Endothelial cell of umbilical vein (primary cell): ENCODE measurements around the gene DAD1. TPM values are rescaled to one million over a fixed set of nuclear protein-coding genes. Genes with fewer than 3 reads are reported as not detected.

Experiments
- BruUV-seq: library from RNA; stranded (reverse); fragments of 400-500 nt; replicated peaks from 2 replicates; lab custom pipeline; 2021; lab: Mats Ljungman, UMichigan
- CTCF ChIA-PET: fragments of 300-600, 350-600 bp; sonication (Branson Sonifier 250); formaldehyde crosslinking; loops from one replicate; lab custom pipeline; 2021; ENCODE audit warnings: antibody characterized with exemption, inconsistent platforms; lab: Charles Lee
- POLR2A ChIA-PET: fragments of 300-600, 350-600 bp; sonication (Branson Sonifier 250); formaldehyde crosslinking; loops from one replicate; lab custom pipeline; 2021; ENCODE audit warnings: antibody characterized with exemption, inconsistent platforms; lab: Charles Lee
- DNase-seq: peaks from one replicate; pipeline ENCODE4 v3.0.0-alpha.2; 2011; ENCODE audit warnings: low read depth, low spot score
- FAIRE-seq: peaks from 2 replicates; lab custom pipeline; 2011; peaks lifted over from hg19 to GRCh38; lab: Jason Lieb, UNC
- H2AFZ ChIP-seq: 2 replicates; pipeline ENCODE4 v1.6.0; 2012; ENCODE audit warnings: low read depth, low read length, control low read depth, inconsistent platforms
- H3K27ac ChIP-seq: 2 replicates; pipeline ENCODE4 v1.5.1; 2011; ENCODE audit warnings: low read depth, mild to moderate bottlenecking, control low read depth, low read length, moderate library complexity; ENCODE audit not compliant: insufficient read depth
- H3K27me3 ChIP-seq, 2 experiments: 2 replicates each; pipeline versions ENCODE4 v1.6.0 to v1.6.1; 2011; ENCODE audit warnings: low read length in 2 of 2, mixed read lengths in 1 of 2; ENCODE audit not compliant: control insufficient read depth in 2 of 2, insufficient read depth in 2 of 2
- H3K36me3 ChIP-seq, 2 experiments: 2 replicates in 1 of 2; 3 replicates in 1 of 2; pipeline ENCODE4 v1.5.1; 2011; ENCODE audit warnings: low read length in 2 of 2, mild to moderate bottlenecking in 1 of 2, moderate library complexity in 1 of 2; ENCODE audit not compliant: control insufficient read depth in 2 of 2, insufficient read depth in 2 of 2; ENCODE audit errors: extremely low read depth in 1 of 2
- H3K4me1 ChIP-seq: 3 replicates; pipeline ENCODE4 v1.5.1; 2011; ENCODE audit warnings: mild to moderate bottlenecking, low read length; ENCODE audit not compliant: control insufficient read depth, insufficient read depth; ENCODE audit errors: extremely low read depth
- H3K4me2 ChIP-seq: 2 replicates; pipeline ENCODE4 v1.6.1; 2011; ENCODE audit warnings: low read length, control low read depth, mixed read lengths; ENCODE audit not compliant: insufficient read depth
- H3K4me3 ChIP-seq, 3 experiments: fragments of 200-600 bp in 1 of 3; sonication (generic), shearing (Covaris generic) in 1 of 3; replicated peaks in 1 of 3; 2 replicates each; pipeline ENCODE4 v1.5.1; 2011 to 2016; ENCODE audit warnings: control low read depth in 3 of 3, low read length in 3 of 3, mild to moderate bottlenecking in 2 of 3, inconsistent platforms in 1 of 3, low read depth in 1 of 3, moderate library complexity in 1 of 3; ENCODE audit not compliant: insufficient read depth in 1 of 3
- H3K79me2 ChIP-seq: 2 replicates; pipeline ENCODE4 v1.6.0; 2012; ENCODE audit warnings: low read length, inconsistent platforms; ENCODE audit not compliant: control insufficient read depth, insufficient read depth
- H3K9ac ChIP-seq: replicated peaks from 2 replicates; pipeline ENCODE3; 2011; ENCODE audit warnings: low read length, control low read depth; ENCODE audit not compliant: insufficient read depth; ENCODE audit errors: extremely low read depth
- H3K9me1 ChIP-seq: replicated peaks from 3 replicates; pipeline ENCODE4 v1.6.0; 2011; ENCODE audit warnings: mild to moderate bottlenecking, low read length; ENCODE audit not compliant: control insufficient read depth, insufficient read depth; ENCODE audit errors: extremely low read depth
- H3K9me3 ChIP-seq: replicated peaks from 2 replicates; pipeline ENCODE4 v1.5.1; 2012; ENCODE audit warnings: low read length, inconsistent platforms; ENCODE audit not compliant: control insufficient read depth, insufficient read depth
- H4K20me1 ChIP-seq: replicated peaks from 2 replicates; pipeline ENCODE3; 2011; ENCODE audit warnings: mild to moderate bottlenecking, low read length; ENCODE audit not compliant: control insufficient read depth, insufficient read depth; ENCODE audit errors: extremely low read depth
- CTCF ChIP-seq, 2 donors: IDR thresholded peaks; 1 replicate in 1 of 2; 2 replicates in 1 of 2; pipeline ENCODE4 v1.5.1; 2011; ENCODE audit warnings: low read length in 2 of 2, mild to moderate bottlenecking in 2 of 2, moderate library complexity in 2 of 2, control low read depth in 1 of 2, inconsistent platforms in 1 of 2, low read depth in 1 of 2; ENCODE audit not compliant: insufficient read depth in 1 of 2; ENCODE audit errors: extremely low read depth in 1 of 2
- EZH2 ChIP-seq: IDR thresholded peaks from 2 replicates; pipeline ENCODE4 v1.6.1; 2012; ENCODE audit warnings: borderline replicate concordance, low read depth, mild to moderate bottlenecking, moderate library complexity, low read length, inconsistent platforms; ENCODE audit not compliant: severe bottlenecking
- FOS ChIP-seq: IDR thresholded peaks from 2 replicates; pipeline ENCODE4 v1.6.1; 2011; ENCODE audit warnings: mild to moderate bottlenecking, low read length, moderate library complexity, borderline replicate concordance; ENCODE audit not compliant: insufficient read depth
- GATA2 ChIP-seq: IDR thresholded peaks from 2 replicates; pipeline ENCODE4 v1.7.0; 2011; ENCODE audit warnings: low read depth, mild to moderate bottlenecking, moderate library complexity, mixed read lengths, low read length; ENCODE audit not compliant: insufficient read length, insufficient read depth
- JUN ChIP-seq: IDR thresholded peaks from 2 replicates; pipeline ENCODE4 v1.6.1; 2011; ENCODE audit warnings: borderline replicate concordance, low read depth; ENCODE audit not compliant: insufficient read length, insufficient read depth
- dilution Hi-C: fragments of 300-500 bp; cut with MboI; formaldehyde crosslinking; loops from one replicate; pipeline ENCODE4 v1.15.0; 2019; ENCODE audit warnings: low sequenced_read_pairs; ENCODE audit not compliant: extremely low pct_ligation_motif_present
- intact Hi-C: fragments of 100-400 bp; cut with micrococcal nuclease; formaldehyde crosslinking; loops from one replicate; pipeline ENCODE4 v1.10.0; 2022
- polyA plus RNA-seq, 4 experiments: library from polyadenylated mRNA; depleted of rRNA in 3 of 4; stranded (reverse) in 3 of 4; unstranded in 1 of 4; fragments of >200 nt; gene quantifications; 2 replicates each; pipeline versions ENCODE4 v1.2.1 to v1.2.3, GENCODE V29; 2011 to 2012; ENCODE audit warnings: missing spikeins in 1 of 4
- total RNA-seq: library from RNA; stranded (reverse); gene quantifications from 2 replicates; pipeline ENCODE4 v1.2.3, GENCODE V29; 2021

Gene DAD1
- total and polyA plus RNA-seq, 2 donors (not counting 3 experiments of a cell fraction or from before 2014, with no cell fraction given), result 299 to 1,227 TPM

- H3K79me2 ChIP-seq, result no peaks in the 10 kb centered on the region
- ChIA-PET POLR2A (no interaction called here), CTCF (interaction anchor here (1.0 to 1.1 kb wide), 2 partner anchors 12 to 14 kb away, joined by 4 read pairs; no protein-coding TSS in a partner anchor)
- no peak overlapping the region for H3K9ac ChIP-seq
- dilution Hi-C loops, result no loop called here
- H2AFZ ChIP-seq, result no peak overlapping the region
- H3K4me1 ChIP-seq, result peaks cover 9% of the 10 kb centered on the region
- H3K4me3 ChIP-seq, result no peak overlapping the region
- no peaks in the 10 kb centered on the region for H3K9me1 ChIP-seq
- H3K9me3 ChIP-seq, result no peaks in the 10 kb centered on the region
- no peaks in the 10 kb centered on the region for H4K20me1 ChIP-seq
- DNase-seq (no peak), FAIRE-seq (no peak)
- no TSS peak for BruUV-seq
- H3K36me3 ChIP-seq, result no peaks in the 10 kb centered on the region
- intact Hi-C loops, result no loop called here
- TF ChIP-seq FOS (no peak), EZH2 (no peak), GATA2 (no peak), JUN (no peak), CTCF (IDR thresholded peaks at IDR 0.05; ENCODE audit: extremely low read depth in 1 of 2, insufficient read depth in 1 of 2, low read depth in 1 of 2, low read length in 2 of 2) (no peak)
- H3K27ac ChIP-seq, result no peak overlapping the region
- peaks cover 0 to 1% of the 10 kb centered on the region in 2 experiments for H3K27me3 ChIP-seq
- no peak overlapping the region for H3K4me2 ChIP-seq
Measured at GRCh38 chr14:22524115-22524783, 64.8 kb downstream of the DAD1 start.
